H9 (cell line): ENCODE measurements around the gene P3H2. TPM values are rescaled to one million over a fixed set of nuclear protein-coding genes. Genes with fewer than 3 reads are reported as not detected.

Source experiments
- DNase-seq: peaks from one replicate; pipeline ENCODE4 v3.0.0-alpha.2; 2017
- H2AFZ ChIP-seq: one replicate; pipeline ENCODE4 v1.6.1; 2013; ENCODE audit warnings: mild to moderate bottlenecking, low read length, control low read depth, moderate library complexity
- H2AK5ac ChIP-seq: 2 replicates; pipeline ENCODE4 v1.6.1; 2013; ENCODE audit warnings: low read length, control low read depth, mixed read lengths; ENCODE audit not compliant: insufficient read length
- H2BK120ac ChIP-seq: one replicate; pipeline ENCODE4 v1.6.1; 2013; ENCODE audit warnings: low read depth, mild to moderate bottlenecking, low read length, control low read depth, inconsistent platforms; ENCODE audit not compliant: poor library complexity, severe bottlenecking
- H2BK12ac ChIP-seq: 2 replicates; pipeline ENCODE4 v1.6.1; 2013; ENCODE audit warnings: low read length, control low read depth, mixed read lengths, low read depth; ENCODE audit not compliant: insufficient read length
- H2BK15ac ChIP-seq: 2 replicates; pipeline ENCODE4 v1.6.1; 2013; ENCODE audit warnings: low read depth, low read length, control low read depth
- H2BK20ac ChIP-seq: one replicate; pipeline ENCODE4 v1.6.1; 2013; ENCODE audit warnings: low read depth, mild to moderate bottlenecking, low read length, control low read depth, inconsistent platforms; ENCODE audit not compliant: poor library complexity, severe bottlenecking
- H2BK5ac ChIP-seq: 2 replicates; pipeline ENCODE4 v1.6.1; 2013; ENCODE audit warnings: low read length, control low read depth, mixed read lengths; ENCODE audit not compliant: insufficient read length
- H3K14ac ChIP-seq: 2 replicates; pipeline ENCODE4 v1.6.1; 2013; ENCODE audit warnings: low read length, control low read depth; ENCODE audit not compliant: insufficient read depth
- H3K18ac ChIP-seq: 2 replicates; pipeline ENCODE4 v1.6.1; 2013; ENCODE audit warnings: low read depth, mild to moderate bottlenecking, mixed read lengths, low read length, control low read depth; ENCODE audit not compliant: insufficient read length
- H3K23ac ChIP-seq: 2 replicates; pipeline ENCODE4 v1.6.1; 2013; ENCODE audit warnings: low read length, control low read depth, mixed read lengths, low read depth; ENCODE audit not compliant: insufficient read length
- H3K23me2 ChIP-seq: 2 replicates; pipeline ENCODE4 v1.6.1; 2013; ENCODE audit warnings: low read depth, mild to moderate bottlenecking, mixed read lengths, low read length, control low read depth; ENCODE audit not compliant: insufficient read length, poor library complexity, severe bottlenecking
- H3K27ac ChIP-seq: 2 replicates; pipeline ENCODE4 v1.5.1; 2013; ENCODE audit warnings: low read length, control low read depth, mixed read lengths, low read depth; ENCODE audit not compliant: insufficient read length
- H3K27me3 ChIP-seq: 2 replicates; pipeline ENCODE4 v1.6.1; 2013; ENCODE audit warnings: low read length, control low read depth, inconsistent platforms; ENCODE audit not compliant: insufficient read depth
- H3K4ac ChIP-seq: 2 replicates; pipeline ENCODE4 v1.6.1; 2013; ENCODE audit warnings: low read depth, mild to moderate bottlenecking, control low read depth, inconsistent platforms, low read length, moderate library complexity
- H3K4me1 ChIP-seq: 2 replicates; pipeline ENCODE4 v1.6.1; 2013; ENCODE audit warnings: low read length, control low read depth, inconsistent platforms; ENCODE audit not compliant: insufficient read depth
- H3K4me2 ChIP-seq: 2 replicates; pipeline ENCODE4 v1.6.1; 2013; ENCODE audit warnings: low read length, control low read depth, mixed read lengths; ENCODE audit not compliant: insufficient read length, insufficient read depth
- H3K56ac ChIP-seq: 2 replicates; pipeline ENCODE4 v1.6.1; 2013; ENCODE audit warnings: low read depth, mild to moderate bottlenecking, mixed read lengths, low read length, control low read depth; ENCODE audit not compliant: insufficient read length
- H3K79me1 ChIP-seq: 2 replicates; pipeline ENCODE4 v1.6.1; 2013; ENCODE audit warnings: low read depth, mild to moderate bottlenecking, moderate library complexity, low read length, control low read depth, inconsistent platforms; ENCODE audit not compliant: insufficient read depth, poor library complexity, severe bottlenecking
- H3K79me2 ChIP-seq: 2 replicates; pipeline ENCODE4 v1.6.1; 2013; ENCODE audit warnings: low read length, control low read depth, inconsistent platforms; ENCODE audit not compliant: insufficient read depth
- H3K9ac ChIP-seq: 2 replicates; pipeline ENCODE4 v1.6.1; 2013; ENCODE audit warnings: low read length, control low read depth, mixed read lengths; ENCODE audit not compliant: insufficient read length; ENCODE audit errors: extremely low read depth
- H3K9me3 ChIP-seq: one replicate; pipeline ENCODE4 v1.6.1; 2013; ENCODE audit warnings: low read depth, low read length, inconsistent platforms; ENCODE audit not compliant: control insufficient read depth
- H3T11ph ChIP-seq: one replicate; pipeline ENCODE4 v1.6.1; 2013; ENCODE audit warnings: mild to moderate bottlenecking, low read length, control low read depth, inconsistent platforms
- H4K20me1 ChIP-seq: one replicate; pipeline ENCODE4 v1.6.1; 2013; ENCODE audit not compliant: control insufficient read depth, insufficient read length, insufficient read depth
- H4K5ac ChIP-seq: 2 replicates; pipeline ENCODE4 v1.6.1; 2013; ENCODE audit warnings: low read depth, mild to moderate bottlenecking, mixed read lengths, low read length, control low read depth; ENCODE audit not compliant: insufficient read length
- H4K8ac ChIP-seq: replicated peaks from 2 replicates; pipeline ENCODE4 v1.6.1; 2013; ENCODE audit warnings: low read length, control low read depth, mixed read lengths, low read depth; ENCODE audit not compliant: insufficient read length
- H4K91ac ChIP-seq: 2 replicates; pipeline ENCODE4 v1.6.1; 2013; ENCODE audit warnings: low read depth, mild to moderate bottlenecking, moderate library complexity, mixed read lengths, low read length, control low read depth; ENCODE audit not compliant: insufficient read length
- H3K27ac Mint-ChIP-seq, 3 experiments: 2 replicates in 2 of 3; 3 replicates in 1 of 3; pipeline ENCODE4 v1.8.0; 2020 to 2021; ENCODE audit warnings: mixed read lengths in 3 of 3, mild to moderate bottlenecking in 1 of 3, moderate library complexity in 1 of 3
- H3K27me3 Mint-ChIP-seq: 2 replicates; pipeline ENCODE4 v1.8.0; 2021; ENCODE audit warnings: low read depth, mild to moderate bottlenecking, moderate library complexity, mixed read lengths
- H3K36me3 Mint-ChIP-seq, 3 experiments: 2 replicates in 2 of 3; 3 replicates in 1 of 3; pipeline ENCODE4 v1.8.0; 2020 to 2021; ENCODE audit warnings: low read depth in 3 of 3, mixed read lengths in 3 of 3; ENCODE audit not compliant: insufficient read depth in 1 of 3
- H3K4me1 Mint-ChIP-seq, 2 experiments: 2 replicates each; pipeline ENCODE4 v1.8.0; 2020; ENCODE audit warnings: mixed read lengths in 2 of 2
- H3K4me3 Mint-ChIP-seq, 2 experiments: 2 replicates in 1 of 2; 3 replicates in 1 of 2; pipeline ENCODE4 v1.8.0; 2020 to 2021; ENCODE audit warnings: mild to moderate bottlenecking in 2 of 2, mixed read lengths in 2 of 2, moderate library complexity in 1 of 2
- H3K9me3 Mint-ChIP-seq, 2 experiments: 2 replicates in 1 of 2; 3 replicates in 1 of 2; pipeline ENCODE4 v1.8.0; 2020; ENCODE audit warnings: mild to moderate bottlenecking in 2 of 2, mixed read lengths in 2 of 2, moderate library complexity in 1 of 2
- WGBS: extraction: QIAGEN DNeasy Blood & Tissue Kit; methylation state at CpG from one replicate; pipeline ENCODE4 v1.1.7; 2013; ENCODE audit warnings: missing lambda C conversion rate, low lambda C conversion rate, mixed read lengths; ENCODE audit not compliant: insufficient read length; ENCODE audit errors: extremely low coverage; 5-methylcytosine and 5-hydroxymethylcytosine counted together
- total RNA-seq: library from RNA; stranded (reverse); gene quantifications from 2 replicates; pipeline ENCODE4 v1.2.1, GENCODE V29; 2021
- TF ChIP-seq, protein P1 (sequence below): fragments of 200-600 bp; sonication (generic); conservative IDR thresholded peaks from 3 replicates; pipeline ENCODE4 v1.8.0; 2021; ENCODE audit warnings: antibody characterized with exemption, mild to moderate bottlenecking

P3H2 gene
- total RNA-seq, 1 experiment from 2014 or later: 41.5 TPM

DNA sequence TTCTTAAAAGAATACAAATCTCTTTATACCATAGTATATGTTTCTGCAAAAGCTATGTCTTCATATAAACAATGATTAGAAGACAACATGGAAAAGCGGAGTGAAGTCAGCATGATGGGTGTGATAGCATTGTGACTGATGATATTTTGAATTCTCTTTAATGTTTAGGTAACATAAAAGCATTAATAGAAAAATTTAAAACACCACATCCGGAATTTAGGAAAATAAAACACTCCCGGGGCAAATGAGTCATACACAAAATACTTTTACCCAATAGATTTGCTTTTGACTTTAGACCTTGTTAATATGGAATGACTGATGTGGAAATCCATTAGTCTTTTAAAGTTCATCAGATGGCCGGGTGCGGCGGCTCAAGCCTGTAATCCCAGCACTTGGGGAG lies 134.7 kb downstream of the P3H2 start:
- Histone ChIP-seq H3K4me1 (peaks cover 6% of the 10 kb centered on the region; the same call in 1 of the 2 replicates), H4K20me1 (no peaks in the 10 kb centered on the region), H3K27me3 (no peaks in the 10 kb centered on the region; the same call in 1 of the 2 replicates), H2AFZ (no peak overlapping the region), H3K14ac (no peak overlapping the region), H2BK12ac (no peak overlapping the region), H3K27ac (no peak overlapping the region), H2AK5ac (no peak overlapping the region), H4K5ac (no peak overlapping the region), H4K91ac (no peak overlapping the region), H3K79me1 (no peaks in the 10 kb centered on the region), H3K9me3 (no peaks in the 10 kb centered on the region), H2BK20ac (no peak overlapping the region), H3K23ac (no peak overlapping the region), H4K8ac (no peak overlapping the region), H2BK15ac (no peak overlapping the region), H2BK5ac (no peak overlapping the region), H3K4me2 (no peak overlapping the region), H3K9ac (no peak overlapping the region), H3T11ph (no peak overlapping the region), H3K79me2 (no peaks in the 10 kb centered on the region), H3K18ac (no peak overlapping the region), H2BK120ac (no peak overlapping the region), H3K4ac (no peak overlapping the region), H3K56ac (no peak overlapping the region), H3K23me2 (no peaks in the 10 kb centered on the region)
- Mint-ChIP-seq H3K4me3 (no peak overlapping the region), H3K27ac (no peak overlapping the region), H3K4me1 (peaks cover 51 to 55% of the 10 kb centered on the region in 2 experiments), H3K27me3 (no peaks in the 10 kb centered on the region), H3K9me3 (no peaks in the 10 kb centered on the region; a peak in 1 of 5 replicates), H3K36me3 (peaks cover 0 to 27% (median 14%) of the 10 kb centered on the region in 3 experiments; a peak in 5 of 7 replicates)
- no CpG with 5 or more reads among the region's 6 CpGs for WGBS
- TF ChIP-seq, protein P1, sequence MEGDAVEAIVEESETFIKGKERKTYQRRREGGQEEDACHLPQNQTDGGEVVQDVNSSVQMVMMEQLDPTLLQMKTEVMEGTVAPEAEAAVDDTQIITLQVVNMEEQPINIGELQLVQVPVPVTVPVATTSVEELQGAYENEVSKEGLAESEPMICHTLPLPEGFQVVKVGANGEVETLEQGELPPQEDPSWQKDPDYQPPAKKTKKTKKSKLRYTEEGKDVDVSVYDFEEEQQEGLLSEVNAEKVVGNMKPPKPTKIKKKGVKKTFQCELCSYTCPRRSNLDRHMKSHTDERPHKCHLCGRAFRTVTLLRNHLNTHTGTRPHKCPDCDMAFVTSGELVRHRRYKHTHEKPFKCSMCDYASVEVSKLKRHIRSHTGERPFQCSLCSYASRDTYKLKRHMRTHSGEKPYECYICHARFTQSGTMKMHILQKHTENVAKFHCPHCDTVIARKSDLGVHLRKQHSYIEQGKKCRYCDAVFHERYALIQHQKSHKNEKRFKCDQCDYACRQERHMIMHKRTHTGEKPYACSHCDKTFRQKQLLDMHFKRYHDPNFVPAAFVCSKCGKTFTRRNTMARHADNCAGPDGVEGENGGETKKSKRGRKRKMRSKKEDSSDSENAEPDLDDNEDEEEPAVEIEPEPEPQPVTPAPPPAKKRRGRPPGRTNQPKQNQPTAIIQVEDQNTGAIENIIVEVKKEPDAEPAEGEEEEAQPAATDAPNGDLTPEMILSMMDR: no peak
- DNase-seq: no peak
